CD4-positive, alpha-beta T cell treated with Interleukin-17A for 1 hour (primary cell): ENCODE measurements around the gene KAZN.

Experiments used
- DNase-seq: peaks from one replicate; pipeline ENCODE4 v3.0.0-alpha.2; 2020

KAZN gene

DNA sequence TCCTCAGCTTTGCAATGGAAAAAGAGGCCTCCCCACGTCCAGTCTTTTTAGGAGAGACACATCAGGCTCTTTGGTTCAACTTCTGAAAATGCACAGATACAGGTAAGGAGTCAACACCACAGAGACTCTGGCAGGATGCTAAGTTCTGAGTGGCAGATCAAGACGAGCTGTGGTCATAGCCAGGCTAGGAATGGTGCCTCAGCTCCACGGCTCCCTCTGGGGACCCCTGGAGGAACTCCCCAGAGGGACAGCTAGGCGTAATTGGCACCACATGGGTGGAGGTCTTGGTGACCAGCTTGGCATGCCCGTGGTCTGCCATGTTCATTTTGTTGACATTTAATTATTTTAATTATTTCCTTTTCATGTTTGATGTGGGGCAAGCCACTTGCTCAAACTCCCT lies 206.1 kb downstream of the KAZN start:
- no peak for DNase-seq

DNA sequence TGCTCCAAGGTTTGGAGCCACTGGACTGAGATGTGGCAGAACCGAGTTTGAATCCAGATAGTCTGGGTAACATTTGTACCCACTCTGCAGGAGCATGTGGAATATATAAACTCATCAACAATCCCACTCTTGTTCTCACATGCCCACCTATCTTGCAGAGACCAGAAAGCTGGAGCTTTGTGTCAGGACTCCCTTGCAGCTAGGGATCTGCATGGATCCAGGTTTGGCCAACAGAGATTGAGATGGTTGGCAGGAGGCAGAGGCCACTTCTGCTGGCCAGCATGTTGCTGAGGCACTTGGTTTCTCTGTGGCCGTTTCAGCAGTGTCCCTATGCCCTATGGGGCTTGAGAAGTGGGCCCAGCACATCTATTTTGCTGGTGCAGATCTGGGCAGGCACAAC lies 208.3 kb downstream of the KAZN start:
- DNase-seq, result no peak

DNA sequence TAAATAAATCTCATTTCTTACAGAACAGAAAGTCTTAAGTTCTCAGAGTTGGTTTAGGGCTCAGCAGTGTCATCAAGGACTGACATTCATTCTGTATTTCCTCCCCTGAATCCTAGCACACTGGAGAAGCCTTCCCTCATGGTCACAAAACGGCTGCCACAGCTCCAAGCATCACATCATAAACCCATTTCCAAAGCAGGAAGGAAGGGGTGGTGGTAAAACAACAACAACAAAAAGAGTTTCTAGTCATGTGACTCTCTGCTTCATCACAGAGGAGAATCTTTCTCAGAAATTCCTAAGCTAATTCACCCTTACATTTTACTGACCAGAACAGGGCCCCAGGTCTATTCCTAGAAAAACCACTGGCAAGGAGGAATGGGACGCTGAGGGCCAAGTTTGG lies 210.3 kb downstream of the KAZN start:
- no peak for DNase-seq

DNA sequence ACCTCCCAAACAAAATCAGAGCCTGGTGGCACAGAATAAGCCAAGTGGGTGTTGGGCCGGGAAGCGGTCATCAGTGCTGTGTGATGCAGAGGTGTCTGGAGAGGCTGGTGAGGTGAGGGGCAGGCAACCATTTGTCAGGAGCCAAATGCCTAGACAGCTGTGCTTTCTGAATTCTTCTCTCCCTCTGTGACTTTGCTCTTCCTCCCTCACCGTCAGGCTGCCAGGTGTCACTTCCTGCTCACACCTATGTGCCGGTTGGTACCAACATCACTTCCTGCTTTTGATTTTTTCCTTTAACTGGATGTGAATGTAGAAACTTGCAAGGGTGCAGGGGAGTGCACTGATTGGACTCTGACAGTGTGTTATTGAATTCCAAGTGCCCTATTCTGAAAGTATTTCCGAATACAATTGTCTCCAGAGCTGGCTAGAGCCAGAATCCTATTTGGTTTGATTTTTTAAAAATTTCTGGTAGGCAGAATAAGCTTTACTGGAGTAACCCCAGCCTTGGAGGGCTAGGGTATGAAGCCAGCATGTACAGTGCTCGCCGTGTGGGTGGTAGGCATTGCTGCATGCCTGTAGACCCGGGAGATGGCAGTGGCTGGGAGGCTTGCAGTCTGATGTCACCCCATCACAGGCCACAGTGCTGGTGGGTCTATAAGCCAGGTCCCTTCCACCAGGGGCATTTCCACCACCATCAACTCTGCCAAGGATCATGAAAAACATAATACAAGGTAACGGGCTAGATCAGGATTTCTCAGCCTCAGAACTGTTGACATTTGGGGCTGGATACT lies 210.9 kb downstream of the KAZN start:
- DNase-seq, result no peak

DNA sequence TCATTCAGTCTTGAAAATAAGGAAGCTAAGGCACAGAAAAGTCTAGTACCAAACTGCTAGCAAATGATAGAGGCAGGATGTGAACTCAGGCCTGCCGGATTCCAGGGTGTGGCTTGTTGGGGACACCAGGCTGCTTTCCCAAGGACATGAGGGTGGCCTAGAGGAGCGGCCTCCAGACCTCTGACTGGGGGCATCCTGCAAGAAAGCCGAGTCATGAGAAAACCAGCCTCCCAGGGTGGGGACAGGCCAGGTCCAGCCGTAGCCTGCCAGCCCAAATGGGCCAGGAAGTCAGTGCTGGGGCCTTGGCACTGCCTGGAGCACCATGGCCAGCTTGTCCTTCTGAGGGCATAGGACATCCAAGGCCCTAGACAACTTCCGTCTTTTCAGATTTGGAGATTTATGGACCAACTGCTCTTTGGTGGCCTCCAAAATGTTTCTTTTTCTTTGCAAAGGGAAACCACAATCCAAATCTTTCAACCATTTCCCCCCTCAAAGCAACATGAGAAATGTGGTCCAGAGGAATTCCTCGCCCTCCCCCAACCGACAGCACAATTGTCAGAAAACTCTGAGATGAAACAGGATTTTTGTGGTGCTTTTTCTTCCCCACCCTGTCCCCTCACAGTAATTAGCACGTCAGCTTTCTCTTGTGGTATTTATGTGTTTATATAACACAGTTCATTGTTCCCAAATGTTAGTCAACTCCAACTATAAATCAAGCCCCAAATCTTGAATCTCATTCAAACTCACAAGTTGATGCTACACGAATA lies 212.3 kb downstream of the KAZN start:
- no peak for DNase-seq

DNA sequence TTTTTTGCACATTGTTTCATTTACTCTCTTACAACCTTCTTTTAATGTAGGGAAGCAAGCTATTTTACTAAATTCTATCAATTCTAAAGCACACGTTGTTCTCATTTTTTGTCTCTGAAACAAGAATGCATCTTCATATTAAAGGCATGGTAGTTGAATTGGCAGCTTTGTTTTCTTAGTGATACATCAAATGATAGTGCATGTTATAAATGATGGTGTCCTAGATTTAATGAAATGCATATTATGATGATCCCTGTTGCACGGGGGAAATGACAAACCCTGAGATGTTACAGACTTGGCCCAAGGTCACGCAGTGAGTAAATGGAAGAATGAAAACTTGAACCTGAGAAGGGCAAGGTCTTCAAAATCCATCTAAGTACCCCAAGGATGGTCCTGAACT lies 213.1 kb downstream of the KAZN start:
- DNase-seq, result no peak

DNA sequence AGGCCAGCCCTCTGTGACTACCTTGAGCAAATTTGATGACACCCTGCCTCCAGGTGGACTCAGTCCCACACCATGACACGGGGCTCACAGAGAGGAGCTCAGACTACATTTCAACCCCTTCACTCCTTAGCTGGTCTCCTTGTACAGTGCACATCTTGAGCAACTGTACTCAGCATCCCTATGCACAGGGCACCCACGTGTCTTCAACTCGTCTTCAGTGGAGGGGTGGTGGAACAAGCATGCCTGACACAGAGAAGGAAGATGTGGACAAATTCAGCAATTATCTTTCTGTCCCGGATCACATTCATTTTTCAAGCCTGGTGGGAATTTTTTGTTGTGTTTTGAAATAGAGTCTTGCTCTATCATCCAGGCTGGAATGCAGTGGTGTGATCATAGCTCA lies 213.7 kb downstream of the KAZN start:
- DNase-seq, result no peak

DNA sequence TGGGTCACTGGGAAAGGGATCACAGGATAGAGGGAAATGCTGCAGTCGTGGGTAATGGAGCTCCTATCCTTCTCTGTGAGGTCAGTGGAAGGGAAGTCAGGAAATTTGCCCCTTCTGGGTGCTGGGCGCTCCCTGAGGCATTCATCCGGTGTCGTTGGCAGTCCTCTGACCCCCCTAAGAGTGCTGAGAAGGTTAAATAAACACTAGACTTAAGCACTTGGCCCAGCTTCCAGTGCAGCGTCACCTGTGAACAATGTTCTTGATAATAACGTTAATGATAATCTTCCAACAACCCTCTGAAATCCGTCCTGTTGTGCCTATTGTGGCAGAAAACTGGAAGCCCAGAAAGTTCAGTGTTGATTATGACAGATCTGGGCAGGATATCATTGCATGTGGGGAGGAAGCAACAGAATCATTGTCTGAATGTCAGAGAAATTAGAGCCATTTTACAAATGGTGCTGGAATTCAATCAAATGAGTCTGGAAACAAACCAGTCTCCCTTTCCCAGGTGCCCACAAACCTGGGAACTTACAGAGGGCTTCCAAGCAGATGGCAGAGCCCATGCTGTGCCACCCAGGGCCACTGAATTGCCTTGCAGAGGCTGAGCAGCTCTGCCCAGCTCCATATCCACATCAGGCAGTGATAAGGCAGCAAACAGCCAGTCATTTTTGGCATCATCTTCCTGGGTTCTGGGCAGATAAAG lies 216.8 kb downstream of the KAZN start:
- DNase-seq, result no peak

DNA sequence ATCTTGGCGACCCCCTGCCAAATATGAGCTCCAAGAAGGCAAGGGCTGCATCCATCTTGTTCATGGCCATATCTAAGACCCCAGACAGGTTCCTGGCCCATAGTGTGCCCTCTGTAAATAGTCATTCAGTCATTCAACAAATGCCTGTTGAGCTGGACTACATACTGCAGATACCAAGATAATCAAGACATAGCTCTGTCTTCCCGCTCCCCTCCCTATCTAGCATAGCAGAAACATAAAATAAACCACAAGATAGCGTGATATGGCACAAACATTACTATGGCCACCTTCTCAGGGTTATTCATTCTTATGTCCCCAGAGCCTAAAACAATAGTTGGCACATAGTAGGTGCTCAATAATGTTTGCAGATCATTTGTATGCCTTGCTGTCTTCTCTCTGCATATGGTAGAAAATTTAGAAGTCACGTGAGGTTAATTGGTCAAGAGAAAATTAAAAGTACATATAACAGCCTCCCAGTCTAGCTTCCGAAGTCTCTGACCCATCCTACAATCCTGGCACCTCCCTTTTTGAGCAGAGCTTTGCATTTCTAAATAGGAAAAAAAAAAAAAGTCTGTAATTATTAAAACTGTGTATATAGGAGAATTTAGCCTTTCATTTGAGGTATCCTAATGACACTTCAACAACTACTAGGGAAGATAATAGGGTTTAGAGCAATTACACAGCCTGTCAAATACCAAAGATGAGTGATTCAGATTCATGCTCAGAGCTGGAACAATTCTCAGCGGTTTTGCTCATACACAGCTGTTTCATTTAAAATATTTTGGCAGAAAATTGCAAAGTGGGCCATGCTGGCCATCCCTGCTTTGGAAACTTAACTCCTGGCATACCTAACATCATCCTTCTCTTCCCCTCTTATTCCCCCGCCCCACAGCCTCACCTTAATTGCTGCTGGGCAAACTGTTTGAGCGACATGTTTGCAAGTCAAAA lies 219.0 kb downstream of the KAZN start:
- no peak for DNase-seq

DNA sequence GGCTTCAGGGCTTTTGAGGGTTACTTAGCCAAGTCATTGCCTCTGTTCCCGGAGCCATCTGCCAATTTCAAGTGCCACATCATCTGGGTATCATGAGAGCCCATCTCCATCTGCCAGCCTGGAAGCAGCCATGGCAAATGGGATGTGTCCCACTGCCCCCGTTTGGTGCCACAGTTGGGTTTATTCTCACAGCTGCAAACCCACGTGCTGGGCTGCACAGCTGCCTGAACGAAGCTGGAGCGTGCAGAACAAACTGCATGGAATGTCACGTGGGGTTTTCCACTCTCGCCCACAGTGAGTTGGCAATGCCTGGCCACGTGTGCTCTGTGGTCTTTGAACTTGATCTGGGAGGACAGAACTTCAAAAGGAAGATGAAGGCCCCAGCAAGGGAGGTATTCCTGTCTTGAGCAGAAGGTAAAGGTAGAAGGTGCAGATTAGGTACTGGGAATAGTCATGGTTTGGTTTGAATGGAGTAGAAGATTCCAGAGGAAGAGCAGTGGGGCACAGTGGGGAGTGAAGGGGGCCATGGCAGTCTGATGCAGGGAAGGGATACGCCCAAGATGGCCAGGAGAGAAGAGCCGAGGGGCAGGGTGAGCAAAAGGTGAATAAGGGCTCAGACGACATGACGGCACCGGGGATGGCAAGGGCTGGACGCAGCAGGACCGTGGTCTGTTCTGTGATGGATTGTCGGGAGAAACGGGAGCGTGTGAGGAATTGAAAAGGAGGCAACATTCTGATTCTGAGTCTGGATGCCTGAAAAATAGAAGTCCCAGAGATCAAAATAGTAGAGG lies 222.0 kb downstream of the KAZN start:
- no peak for DNase-seq

DNA sequence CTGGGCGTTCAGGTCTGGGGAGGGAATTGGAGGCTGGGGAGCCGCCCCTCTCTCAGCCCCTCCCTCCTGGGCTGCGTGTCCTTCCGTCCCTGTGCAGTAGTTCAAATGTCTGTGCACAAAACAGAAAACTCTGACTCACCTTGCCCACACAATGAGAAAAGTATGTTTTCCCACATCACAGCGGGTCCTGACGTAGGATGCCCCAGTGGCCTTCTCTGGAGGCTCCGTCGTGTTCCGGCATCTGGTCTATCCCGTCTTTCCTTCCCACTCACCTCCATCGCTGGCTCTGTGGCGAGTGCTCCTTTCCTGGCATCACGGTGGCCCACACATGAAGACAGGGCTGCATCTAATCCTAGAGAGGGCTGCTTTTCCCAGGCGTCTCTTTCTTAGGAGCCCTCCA lies 224.0 kb downstream of the KAZN start:
- no peak for DNase-seq

DNA sequence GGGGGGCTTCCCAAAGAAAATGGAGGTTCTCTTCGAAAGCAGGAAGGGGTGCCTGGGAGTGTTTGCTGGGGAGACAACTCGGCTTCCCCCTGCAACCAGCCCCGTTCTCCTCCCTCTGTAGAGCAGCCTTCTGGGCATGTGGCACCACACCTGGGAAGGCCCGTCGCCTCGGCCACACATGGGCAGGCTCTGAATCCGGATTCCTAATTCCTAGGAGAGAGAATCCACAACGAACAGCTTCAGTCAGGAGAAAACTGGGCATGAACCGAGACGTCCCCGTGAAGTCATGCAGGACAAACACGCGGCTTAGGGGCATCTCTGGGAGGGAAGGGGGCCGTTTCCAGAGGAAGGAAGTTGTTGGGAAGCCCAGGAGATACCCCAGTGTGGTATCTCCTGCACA lies 224.5 kb downstream of the KAZN start:
- DNase-seq, result no peak

DNA sequence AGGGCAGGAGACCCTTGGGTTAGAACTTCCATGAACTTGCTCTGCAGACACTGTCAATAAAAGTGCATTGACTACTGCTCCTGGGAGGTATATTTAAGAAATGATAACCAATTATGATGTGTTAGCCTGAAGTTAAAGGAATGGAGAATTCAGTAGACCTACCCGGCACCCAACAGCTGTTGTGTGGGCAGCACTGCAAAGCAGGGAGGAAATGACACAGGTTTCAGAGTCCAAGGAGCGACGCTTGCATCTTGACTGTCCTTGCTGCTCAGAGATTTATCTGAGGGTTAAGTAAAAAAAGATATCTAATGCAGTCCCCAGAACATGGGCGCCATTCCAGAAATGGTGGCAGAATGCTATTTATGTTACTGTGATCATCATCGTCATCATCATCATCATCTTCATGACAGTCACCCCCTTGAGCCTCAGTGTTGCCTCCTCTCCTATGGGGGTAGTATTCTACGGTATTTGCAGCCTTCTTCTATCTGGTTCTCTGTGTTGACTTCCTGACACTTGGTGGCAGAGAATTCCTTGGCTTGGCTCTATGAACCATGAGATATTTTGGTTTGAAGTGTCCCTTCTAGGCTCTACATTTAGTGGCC lies 225.9 kb downstream of the KAZN start:
- no peak for DNase-seq

DNA sequence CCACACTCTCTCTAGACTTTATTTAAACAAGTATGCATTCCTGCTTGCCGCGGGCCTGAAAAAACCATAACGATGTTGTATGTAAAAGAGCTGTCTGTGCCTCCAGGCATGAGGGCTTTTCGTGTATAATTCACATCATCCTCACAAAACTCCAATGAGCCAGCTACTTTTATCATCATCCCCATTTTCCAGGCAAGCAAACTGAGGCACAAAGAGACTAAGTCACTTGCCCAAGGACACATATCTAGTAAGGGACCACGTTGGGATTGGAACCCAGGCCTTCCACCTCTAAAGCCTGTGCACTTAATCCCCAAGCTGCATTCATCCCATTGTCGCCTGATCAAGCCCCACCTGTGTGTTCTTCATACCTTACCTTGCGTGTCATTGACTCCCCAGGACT lies 226.9 kb downstream of the KAZN start:
- DNase-seq, result no peak

DNA sequence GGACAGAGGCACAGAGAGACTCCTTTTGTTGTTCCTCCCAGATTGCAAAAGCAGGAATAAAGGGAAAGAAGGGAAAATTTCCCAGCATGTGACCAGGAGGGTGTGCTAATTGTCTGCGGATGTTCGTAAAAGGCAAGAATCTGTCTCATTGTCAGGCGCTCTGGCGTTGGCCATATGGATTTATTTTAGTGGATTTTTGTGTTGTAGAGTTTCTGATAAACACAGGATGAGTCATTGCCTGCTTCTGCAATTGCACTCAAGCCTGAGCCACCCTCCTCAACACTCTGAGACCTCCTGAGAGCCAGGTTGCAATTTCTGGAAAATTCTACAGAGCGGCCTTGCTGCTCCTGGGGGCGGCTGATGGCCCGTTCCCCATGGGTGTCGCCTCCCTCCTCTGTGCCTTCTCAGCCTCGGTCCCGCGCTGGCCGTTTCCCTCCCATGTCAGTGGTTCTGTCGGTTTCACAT lies 227.7 kb downstream of the KAZN start:
- DNase-seq, result no peak

DNA sequence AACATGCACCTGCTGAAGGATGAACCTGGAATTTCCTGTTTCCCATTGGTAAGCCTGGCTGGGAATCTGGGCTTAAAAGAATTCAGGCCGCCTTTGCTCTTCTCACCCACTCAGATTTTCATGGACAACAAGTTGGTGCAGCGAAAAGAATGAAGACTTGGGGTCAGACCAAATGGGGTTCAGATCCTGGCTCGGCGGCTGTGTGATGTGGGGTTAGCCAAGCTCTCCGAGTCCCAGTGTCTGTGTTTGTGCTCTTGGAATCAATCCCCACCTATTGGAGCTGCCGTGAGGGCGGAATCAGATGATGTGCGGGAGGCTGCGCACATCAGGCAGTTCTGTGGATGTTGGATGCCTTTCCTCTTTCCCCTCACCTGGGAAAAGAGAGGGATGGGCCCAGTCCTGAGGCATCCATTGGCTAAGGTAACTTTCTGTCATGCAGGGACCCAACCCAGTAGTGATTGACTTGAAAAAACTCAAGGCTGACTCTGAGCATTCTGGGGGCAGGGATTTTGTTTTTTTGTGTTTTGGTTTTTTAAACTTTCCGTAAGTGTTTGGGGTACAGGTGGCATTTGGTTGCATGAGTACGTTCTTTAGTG lies 228.3 kb downstream of the KAZN start:
- no peak for DNase-seq

DNA sequence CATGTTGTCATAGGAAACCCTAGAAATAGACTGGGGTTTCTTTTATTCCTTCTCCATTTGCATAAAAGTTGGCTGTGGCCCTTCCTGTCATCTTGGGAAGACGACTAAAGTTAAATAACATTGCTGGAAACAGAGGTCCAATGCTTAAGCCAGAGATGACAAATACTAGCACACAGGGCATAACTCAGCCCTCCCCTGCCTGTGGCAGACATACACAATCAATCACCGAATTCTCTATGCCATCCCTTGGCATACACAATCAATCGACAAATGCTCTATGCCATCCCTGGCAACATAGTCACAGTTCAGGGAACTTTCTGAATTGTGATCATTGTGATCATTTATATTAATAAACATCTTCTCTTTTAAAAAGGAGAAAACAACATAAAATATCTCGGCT lies 229.4 kb downstream of the KAZN start:
- no peak for DNase-seq

DNA sequence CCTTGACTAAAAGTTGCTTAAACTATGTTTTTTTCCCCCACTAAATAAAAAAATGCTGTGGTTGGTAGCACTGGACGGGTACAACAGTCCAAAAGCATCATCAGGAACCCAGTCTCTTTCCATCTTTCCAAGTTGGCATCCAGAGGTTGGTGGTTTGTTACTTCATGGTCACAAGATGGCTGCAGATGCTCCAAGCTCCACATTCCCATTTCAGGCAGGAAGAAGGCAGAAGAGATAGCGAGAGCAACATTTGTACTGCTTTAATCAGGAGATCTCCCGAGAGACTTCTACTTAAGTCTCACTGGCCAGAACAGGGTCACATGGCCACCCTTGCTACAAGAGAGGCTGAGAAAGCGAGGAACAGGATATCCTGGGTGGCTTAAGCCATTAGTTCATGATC lies 230.2 kb downstream of the KAZN start:
- no peak for DNase-seq

DNA sequence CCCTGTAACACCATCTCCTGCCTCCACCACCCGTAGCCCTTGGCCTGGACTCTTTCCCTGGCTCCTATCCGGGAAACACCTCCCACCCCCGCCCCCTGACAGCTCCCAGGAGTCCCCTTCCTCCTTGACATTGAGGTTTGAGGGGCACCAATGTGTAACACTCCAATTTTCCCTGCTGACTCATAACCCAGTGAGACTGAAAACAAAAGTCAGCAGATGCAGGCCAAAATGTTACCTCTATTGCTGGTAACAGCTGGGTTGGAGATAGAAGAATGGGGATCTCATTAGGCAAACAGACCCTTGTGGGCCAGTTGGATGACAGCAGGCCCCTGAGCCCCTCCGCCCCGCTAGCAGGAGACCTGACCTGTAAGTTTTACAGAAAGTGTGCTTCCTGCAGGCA lies 237.2 kb downstream of the KAZN start:
- no peak for DNase-seq

DNA sequence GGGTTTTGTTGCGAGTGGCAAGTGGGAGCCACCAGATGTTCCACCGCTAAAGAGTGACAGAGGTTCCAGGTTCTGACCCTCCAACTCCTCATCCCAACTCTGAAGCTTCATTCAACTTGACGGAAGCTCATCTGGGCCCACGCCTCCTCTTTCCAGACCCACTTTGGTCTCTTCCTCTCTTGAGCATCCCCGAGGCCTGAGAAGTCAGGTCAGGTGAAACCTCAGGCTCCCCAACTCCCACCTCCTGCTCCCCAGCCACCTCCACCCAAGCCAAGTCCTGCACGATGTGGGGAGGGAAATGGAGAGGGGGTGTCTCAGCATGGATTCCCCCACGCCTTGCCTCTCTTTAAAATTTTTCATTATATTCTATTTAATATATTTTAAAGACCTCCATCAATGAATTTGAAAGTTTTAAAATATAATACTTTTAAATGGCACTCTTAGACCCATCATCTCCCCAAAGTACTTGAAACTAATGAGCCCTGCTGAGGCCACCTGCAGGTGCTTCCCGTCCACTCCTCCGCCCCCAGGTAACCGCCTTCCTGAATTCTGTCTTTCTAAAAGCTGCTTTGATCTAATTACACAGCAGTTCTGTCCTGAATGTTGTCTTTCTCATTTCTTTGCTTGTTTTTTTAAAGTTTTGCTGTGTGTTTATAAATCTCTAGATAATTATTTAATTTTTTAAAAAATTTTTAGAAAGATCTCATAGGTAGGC lies 238.1 kb downstream of the KAZN start:
- DNase-seq, result no peak
